Transverse colon (tissue), 4 donors: ENCODE measurements around the gene AQP5.

ENCODE experiments used
- CTCF ChIP-seq, 5 experiments: fragments of 200-600 bp in 3 of 5; fragments of 450-650 bp in 2 of 5; sonication (generic) in 3 of 5; IDR thresholded peaks; 1 replicate in 2 of 5; 2 replicates in 3 of 5; pipeline ENCODE4 v1.5.1; 2016 to 2017; ENCODE audit warnings: antibody characterized with exemption in 5 of 5, inconsistent platforms in 3 of 5, mild to moderate bottlenecking in 2 of 5, moderate library complexity in 1 of 5
- EP300 ChIP-seq: sonication (generic); formaldehyde crosslinking; IDR thresholded peaks from one replicate; pipeline ENCODE4 v1.6.1; 2017; ENCODE audit warnings: antibody characterized with exemption, low read depth
- POLR2A ChIP-seq: fragments of 450-650 bp; IDR thresholded peaks from one replicate; pipeline ENCODE4 v1.6.1; 2016; ENCODE audit warnings: antibody characterized with exemption, mild to moderate bottlenecking, moderate library complexity
- POLR2AphosphoS5 ChIP-seq, 3 donors: sonication (generic); formaldehyde crosslinking; IDR thresholded peaks; one replicate each; pipeline ENCODE4 v1.6.1; 2016; ENCODE audit warnings: antibody characterized with exemption in 3 of 3

- TF ChIP-seq CTCF (IDR thresholded peaks at IDR 0.05), result no peak
- TF ChIP-seq POLR2A, result no peak
- TF ChIP-seq POLR2AphosphoS5 (IDR thresholded peaks at IDR 0.05), result no peak
- TF ChIP-seq EP300, result no peak
Observed at GRCh38 chr12:49979791-49980190, 18.1 kb downstream of the AQP5 start.
